Colonic mucosa (tissue), 4 donors: Measurements from ENCODE around the gene TNFAIP6. TPM values are rescaled to one million over a fixed set of nuclear protein-coding genes. Genes with fewer than 3 reads are reported as not detected.

Experiments
- DNase-seq: peaks from one replicate; pipeline ENCODE4 v3.0.0-alpha.2; 2020
- H3K27ac ChIP-seq: fragments of 200-600 bp; one replicate; pipeline ENCODE4 v1.8.0; 2021
- H3K27me3 ChIP-seq: fragments of 200-600 bp; one replicate; pipeline ENCODE4 v1.8.0; 2021
- H3K36me3 ChIP-seq: fragments of 200-600 bp; one replicate; pipeline ENCODE4 v1.8.0; 2021
- H3K4me1 ChIP-seq: fragments of 200-600 bp; one replicate; pipeline ENCODE4 v1.8.0; 2021; ENCODE audit warnings: mild to moderate bottlenecking
- H3K4me3 ChIP-seq: fragments of 200-600 bp; one replicate; pipeline ENCODE4 v1.8.0; 2021
- H3K9ac ChIP-seq, 2 donors: one replicate each; pipeline ENCODE4 v1.7.0; 2013; ENCODE audit warnings: control low read depth in 2 of 2, low read depth in 2 of 2, low read length in 2 of 2
- H3K9me3 ChIP-seq: fragments of 200-600 bp; one replicate; pipeline ENCODE4 v1.8.0; 2021
- CTCF ChIP-seq: fragments of 200-600 bp; IDR thresholded peaks from one replicate; pipeline ENCODE4 v1.8.0; 2022; ENCODE audit warnings: antibody characterized with exemption, mild to moderate bottlenecking
- intact Hi-C: fragments of 100-400 bp; cut with DNase I; formaldehyde crosslinking; loops from one replicate; pipeline ENCODE4 v1.14.1; 2022
- total RNA-seq, 2 donors: library from RNA; stranded (reverse); fragmentation: NEBNext Ultra II Directional in 1 of 2; extraction: Animal tissue kit (Norgen Biotek cat#: 25700) in 1 of 2; gene quantifications; one replicate each; pipeline ENCODE4 v1.2.1, GENCODE V29; 2021
- donor health status: healthy.
- donor health status: DM: no; HTN: no; CAD: no.
- donor health status: DM: no; HTN: no; CAD: no.

The TNFAIP6 gene
- total RNA-seq, 2 donors from 2014 or later: 0.57 to 2.4 TPM

GRCh38 chr2:151394509-151394908, 37.1 kb downstream of the TNFAIP6 start:
- no peaks in the 10 kb centered on the region for H3K4me1 ChIP-seq
- no peak for TF ChIP-seq CTCF
- no peaks in the 10 kb centered on the region for H3K36me3 ChIP-seq
- H3K9ac ChIP-seq: no peak overlapping the region
- no peak overlapping the region for H3K4me3 ChIP-seq
- H3K27me3 ChIP-seq: no peaks in the 10 kb centered on the region
- no peak overlapping the region for H3K27ac ChIP-seq
- DNase-seq: no peak
- H3K9me3 ChIP-seq: no peaks in the 10 kb centered on the region
- intact Hi-C loops: no loop called here

- intact Hi-C loops: no loop called here
- H3K9ac ChIP-seq: no peak overlapping the region
- no peaks in the 10 kb centered on the region for H3K36me3 ChIP-seq
- no peaks in the 10 kb centered on the region for H3K27me3 ChIP-seq
- H3K4me1 ChIP-seq: no peaks in the 10 kb centered on the region
- no peaks in the 10 kb centered on the region for H3K9me3 ChIP-seq
- no peak overlapping the region for H3K27ac ChIP-seq
- DNase-seq: no peak
- H3K4me3 ChIP-seq: no peak overlapping the region
- TF ChIP-seq CTCF: no peak
Observed at GRCh38 chr2:151395509-151396374, 38.4 kb downstream of the TNFAIP6 start.

GRCh38 chr2:151399981-151400380, 42.6 kb downstream of the TNFAIP6 start:
- Histone ChIP-seq H3K4me3 (no peak overlapping the region), H3K27ac (no peak overlapping the region), H3K9ac (no peak overlapping the region), H3K27me3 (no peaks in the 10 kb centered on the region), H3K9me3 (no peaks in the 10 kb centered on the region), H3K36me3 (no peaks in the 10 kb centered on the region), H3K4me1 (no peaks in the 10 kb centered on the region)
- no peak for DNase-seq
- no peak for TF ChIP-seq CTCF
- intact Hi-C loops: no loop called here

- H3K9me3 ChIP-seq: no peaks in the 10 kb centered on the region
- no peak overlapping the region for H3K4me3 ChIP-seq
- no peak overlapping the region for H3K27ac ChIP-seq
- intact Hi-C loops: no loop called here
- DNase-seq: no peak
- no peaks in the 10 kb centered on the region for H3K4me1 ChIP-seq
- TF ChIP-seq CTCF: no peak
- no peak overlapping the region for H3K9ac ChIP-seq
- no peaks in the 10 kb centered on the region for H3K27me3 ChIP-seq
- H3K36me3 ChIP-seq: no peaks in the 10 kb centered on the region
Observed at GRCh38 chr2:151401149-151401548, 43.8 kb downstream of the TNFAIP6 start.

DNA sequence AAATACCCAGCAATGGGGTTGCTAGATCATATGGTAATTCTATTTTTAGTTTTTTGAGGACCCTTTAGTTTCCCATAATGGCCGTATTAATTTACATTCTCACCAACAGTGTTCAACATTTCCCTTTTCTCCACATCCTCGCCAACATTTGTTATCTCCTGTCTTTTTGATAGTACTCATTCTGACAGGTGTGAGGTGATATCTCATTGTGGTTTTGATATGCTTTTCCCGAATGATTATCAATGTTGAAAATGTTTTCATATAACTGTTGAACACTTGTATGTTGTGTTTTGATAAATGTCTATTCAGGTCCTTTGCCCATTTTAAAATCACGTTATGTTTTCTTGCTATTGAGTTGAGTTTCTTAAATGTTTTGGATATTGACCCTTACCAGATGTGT, 46.5 kb downstream of the TNFAIP6 start:
- Histone ChIP-seq H3K27ac (no peak overlapping the region), H3K9me3 (no peaks in the 10 kb centered on the region), H3K4me1 (no peaks in the 10 kb centered on the region), H3K9ac (no peak overlapping the region), H3K4me3 (no peak overlapping the region), H3K27me3 (no peaks in the 10 kb centered on the region), H3K36me3 (no peaks in the 10 kb centered on the region)
- no peak for TF ChIP-seq CTCF
- intact Hi-C loops: no loop called here
- no peak for DNase-seq
